Spleen (tissue), 7 donors: ENCODE data around the gene KMT2E.

ENCODE experiments used
- CTCF ChIP-seq, 11 experiments: fragments of 200-600 bp in 7 of 11; fragments of 450-650 bp in 4 of 11; sonication (generic) in 4 of 11; IDR thresholded peaks in 8 of 11; conservative IDR thresholded peaks in 3 of 11; 1 replicate in 7 of 11; 2 replicates in 4 of 11; pipeline versions ENCODE4 v1.4.0 to v1.8.0; 2016 to 2021; ENCODE audit warnings: antibody characterized with exemption in 11 of 11, inconsistent platforms in 4 of 11, mild to moderate bottlenecking in 1 of 11
- POLR2A ChIP-seq, 3 donors: fragments of 450-650 bp; IDR thresholded peaks; one replicate each; pipeline ENCODE4 v1.5.1; 2017; ENCODE audit warnings: antibody characterized with exemption in 3 of 3, mild to moderate bottlenecking in 1 of 3
- POLR2AphosphoS5 ChIP-seq, 3 donors: sonication (generic); formaldehyde crosslinking; IDR thresholded peaks; one replicate each; pipeline ENCODE4 v1.5.1; 2017; ENCODE audit warnings: antibody characterized with exemption in 3 of 3
- donor health status: DM: no; HTN: no; CAD: no; lungs with moderate emphysema.
- donor health status: DM: no; HTN: no; CAD: no.
- donor health status: DM: no; HTN: no; CAD: no.

GRCh38 chr7:105047932-105048331, 33.9 kb downstream of the KMT2E start:
- TF ChIP-seq CTCF (IDR thresholded peaks at IDR 0.05 in 8 of 11, conservative IDR thresholded peaks at IDR 0.05 in 3 of 11) (no peak), POLR2AphosphoS5 (IDR thresholded peaks at IDR 0.05) (peak in 1 of 3 donors; percentile 55), POLR2A (IDR thresholded peaks at IDR 0.05) (no peak)
